H1 (cell line): Measurements from ENCODE around the gene PHRF1. TPM values are rescaled to one million over a fixed set of nuclear protein-coding genes. Genes with fewer than 3 reads are reported as not detected.

Experiments used
- CTCF ChIA-PET: fragments of 300-600 bp; sonication (Branson Sonifier 250); formaldehyde crosslinking; loops from one replicate; lab custom pipeline; 2021; ENCODE audit not compliant: partially characterized antibody; lab: Charles Lee
- POLR2A ChIA-PET: fragments of 300-600 bp; sonication (Branson Sonifier 250); formaldehyde crosslinking; loops from one replicate; lab custom pipeline; 2021; ENCODE audit warnings: inconsistent platforms; ENCODE audit not compliant: partially characterized antibody; lab: Charles Lee
- DNase-seq, 2 experiments: peaks; one replicate each; pipeline versions ENCODE4 v3.0.0 to v3.0.0-alpha.2; 2010 to 2022; ENCODE audit warnings: low spot score in 2 of 2, low read depth in 1 of 2, mixed read lengths in 1 of 2
- FAIRE-seq: peaks from 2 replicates; lab custom pipeline; 2011; peaks lifted over from hg19 to GRCh38; lab: Jason Lieb, UNC
- H2AFZ ChIP-seq: 2 replicates; pipeline ENCODE4 v1.8.1; 2012; ENCODE audit warnings: low read length, inconsistent platforms
- H2AK5ac ChIP-seq: 2 replicates; pipeline ENCODE4 v1.6.1; 2013; ENCODE audit warnings: low read depth, low read length
- H2BK120ac ChIP-seq: replicated peaks from 2 replicates; pipeline ENCODE3; 2013; ENCODE audit warnings: low read depth, low read length, inconsistent platforms
- H2BK12ac ChIP-seq: 2 replicates; pipeline ENCODE4 v1.6.1; 2013; ENCODE audit warnings: low read depth, low read length
- H2BK15ac ChIP-seq: 2 replicates; pipeline ENCODE4 v1.6.1; 2013; ENCODE audit warnings: low read length
- H2BK20ac ChIP-seq: 2 replicates; pipeline ENCODE4 v1.6.1; 2013; ENCODE audit warnings: low read length
- H2BK5ac ChIP-seq: 2 replicates; pipeline ENCODE4 v1.6.1; 2013; ENCODE audit warnings: low read depth, low read length
- H3K14ac ChIP-seq: 2 replicates; pipeline ENCODE4 v1.6.1; 2013; ENCODE audit warnings: inconsistent platforms; ENCODE audit not compliant: insufficient read length
- H3K18ac ChIP-seq: 2 replicates; pipeline ENCODE4 v1.6.1; 2013; ENCODE audit warnings: low read length; ENCODE audit errors: extremely low read depth
- H3K23ac ChIP-seq: 2 replicates; pipeline ENCODE4 v1.6.1; 2013; ENCODE audit warnings: inconsistent platforms; ENCODE audit not compliant: insufficient read length
- H3K23me2 ChIP-seq: 2 replicates; pipeline ENCODE4 v1.6.1; 2013; ENCODE audit warnings: low read depth, low read length
- H3K27ac ChIP-seq: 2 replicates; pipeline ENCODE4 v1.6.1; 2011; ENCODE audit warnings: low read depth, low read length, inconsistent platforms
- H3K27me3 ChIP-seq, 4 experiments: replicated peaks in 1 of 4; 1 replicate in 1 of 4; 2 replicates in 3 of 4; pipeline versions ENCODE4 v1.6.1 to v1.8.1; 2011 to 2013; ENCODE audit warnings: low read length in 3 of 4, mild to moderate bottlenecking in 3 of 4, inconsistent platforms in 2 of 4, mixed read lengths in 2 of 4, moderate library complexity in 1 of 4; ENCODE audit not compliant: control insufficient read depth in 3 of 4, insufficient read depth in 3 of 4; ENCODE audit errors: extremely low read depth in 1 of 4
- H3K36me3 ChIP-seq, 4 experiments: 2 replicates each; pipeline versions ENCODE4 v1.6.1 to v1.8.1; 2011 to 2013; ENCODE audit warnings: mild to moderate bottlenecking in 4 of 4, low read length in 3 of 4, moderate library complexity in 2 of 4, control low read depth in 1 of 4, inconsistent platforms in 1 of 4; ENCODE audit not compliant: insufficient read depth in 4 of 4, control insufficient read depth in 2 of 4
- H3K4ac ChIP-seq: replicated peaks from 2 replicates; pipeline ENCODE3; 2013; ENCODE audit warnings: low read length, low read depth, mixed read lengths, inconsistent platforms; ENCODE audit not compliant: insufficient read length
- H3K4me1 ChIP-seq, 4 experiments: replicated peaks in 1 of 4; 1 replicate in 1 of 4; 2 replicates in 3 of 4; pipeline versions ENCODE4 v1.6.1 to v1.8.1; 2011 to 2013; ENCODE audit warnings: low read length in 3 of 4, inconsistent platforms in 2 of 4, mixed read lengths in 1 of 4; ENCODE audit not compliant: insufficient read depth in 4 of 4, control insufficient read depth in 3 of 4
- H3K4me2 ChIP-seq, 2 experiments: 2 replicates each; pipeline versions ENCODE4 v1.6.1 to v1.8.1; 2011 to 2013; ENCODE audit warnings: low read depth in 2 of 2, low read length in 2 of 2, control low read depth in 1 of 2, inconsistent platforms in 1 of 2, mild to moderate bottlenecking in 1 of 2; ENCODE audit not compliant: insufficient read depth in 1 of 2
- H3K4me3 ChIP-seq, 4 experiments: fragments of 200-600, 300-600 bp in 1 of 4; sonication (generic), shearing (Covaris generic), sonication (Bioruptor Twin) in 1 of 4; 2 replicates each; pipeline versions ENCODE4 v1.5.1 to v1.8.1; 2011 to 2016; ENCODE audit warnings: low read length in 4 of 4, low read depth in 3 of 4, control low read depth in 2 of 4, inconsistent platforms in 2 of 4, mild to moderate bottlenecking in 2 of 4, mixed read lengths in 1 of 4, moderate library complexity in 1 of 4; ENCODE audit not compliant: insufficient read depth in 2 of 4; ENCODE audit errors: extremely low read depth in 1 of 4
- H3K56ac ChIP-seq: replicated peaks from 2 replicates; pipeline ENCODE3; 2013; ENCODE audit warnings: low read depth, mild to moderate bottlenecking, mixed read lengths, low read length, inconsistent platforms; ENCODE audit not compliant: insufficient read length
- H3K79me1 ChIP-seq: 2 replicates; pipeline ENCODE4 v1.6.1; 2013; ENCODE audit warnings: low read depth, low read length, control low read depth
- H3K79me2 ChIP-seq, 2 experiments: 2 replicates each; pipeline versions ENCODE4 v1.6.1 to v1.8.1; 2012 to 2013; ENCODE audit warnings: low read length in 2 of 2, mild to moderate bottlenecking in 2 of 2, inconsistent platforms in 1 of 2; ENCODE audit not compliant: insufficient read depth in 2 of 2, control insufficient read depth in 1 of 2
- H3K9ac ChIP-seq, 4 experiments: replicated peaks in 1 of 4; 1 replicate in 1 of 4; 2 replicates in 3 of 4; pipeline versions ENCODE4 v1.6.1 to v1.8.1; 2011 to 2013; ENCODE audit warnings: low read depth in 3 of 4, low read length in 3 of 4, control low read depth in 2 of 4, mild to moderate bottlenecking in 2 of 4, moderate library complexity in 2 of 4, inconsistent platforms in 1 of 4; ENCODE audit errors: extremely low read depth in 1 of 4
- H3K9me3 ChIP-seq, 2 experiments: 2 replicates each; pipeline versions ENCODE4 v1.6.1 to v1.8.1; 2012 to 2013; ENCODE audit warnings: mild to moderate bottlenecking in 2 of 2, moderate library complexity in 2 of 2, control low read depth in 1 of 2, inconsistent platforms in 1 of 2, low read depth in 1 of 2, low read length in 1 of 2, mixed read lengths in 1 of 2; ENCODE audit not compliant: insufficient read depth in 2 of 2
- H4K20me1 ChIP-seq, 2 experiments: replicated peaks in 1 of 2; 2 replicates each; pipeline versions ENCODE3 to v1.8.1; 2011 to 2013; ENCODE audit warnings: inconsistent platforms in 2 of 2, low read length in 2 of 2, mild to moderate bottlenecking in 1 of 2; ENCODE audit not compliant: insufficient read depth in 2 of 2, control insufficient read depth in 1 of 2
- H4K5ac ChIP-seq: 2 replicates; pipeline ENCODE4 v1.6.1; 2013; ENCODE audit warnings: low read length, low read depth, mixed read lengths, inconsistent platforms; ENCODE audit not compliant: insufficient read length
- H4K8ac ChIP-seq: 2 replicates; pipeline ENCODE4 v1.8.0; 2013; ENCODE audit warnings: mild to moderate bottlenecking, moderate library complexity, low read length, inconsistent platforms; ENCODE audit not compliant: insufficient read depth; ENCODE audit errors: extremely low read depth
- H4K91ac ChIP-seq: replicated peaks from 2 replicates; pipeline ENCODE3; 2013; ENCODE audit warnings: low read length, mixed read lengths, inconsistent platforms; ENCODE audit not compliant: insufficient read length
- ATF2 ChIP-seq: IDR thresholded peaks from 2 replicates; pipeline ENCODE4 v1.6.1; 2012; ENCODE audit warnings: low read length, inconsistent platforms
- CHD1 ChIP-seq: IDR thresholded peaks from 2 replicates; pipeline ENCODE4 v1.6.1; 2012; ENCODE audit warnings: low read depth, low read length, improper control_type of control experiment
- CREB1 ChIP-seq: IDR thresholded peaks from 2 replicates; pipeline ENCODE4 v1.6.1; 2012; ENCODE audit warnings: inconsistent platforms
- EGR1 ChIP-seq: IDR thresholded peaks from 2 replicates; pipeline ENCODE4 v1.6.1; 2011; ENCODE audit warnings: low read depth, low read length, borderline replicate concordance
- EZH2 ChIP-seq: fragments of 200-600 bp; sonication (generic); IDR thresholded peaks from 2 replicates; pipeline ENCODE4 v1.7.1; 2012; ENCODE audit warnings: low read depth, mild to moderate bottlenecking, moderate library complexity, low read length, inconsistent platforms; ENCODE audit not compliant: severe bottlenecking
- KDM5A ChIP-seq: fragments of 200-600 bp; IDR thresholded peaks from 2 replicates; pipeline ENCODE4 v1.7.1; 2012; ENCODE audit warnings: mild to moderate bottlenecking, low read length, inconsistent platforms, mixed read lengths
- POLR2AphosphoS5 ChIP-seq: IDR thresholded peaks from 2 replicates; pipeline ENCODE4 v1.6.1; 2011; ENCODE audit warnings: low read depth, low read length
- SAP30 ChIP-seq: fragments of 300-600 bp; sonication (generic); IDR thresholded peaks from 2 replicates; pipeline ENCODE4 v1.7.1; 2012; ENCODE audit warnings: low read length, moderate library complexity, mild to moderate bottlenecking, inconsistent platforms; ENCODE audit not compliant: insufficient read depth, insufficient replicate concordance
- SIN3A ChIP-seq, 2 experiments: IDR thresholded peaks in 1 of 2; conservative IDR thresholded peaks in 1 of 2; 2 replicates each; pipeline ENCODE4 v1.6.1; 2011 to 2012; ENCODE audit warnings: low read length in 2 of 2, improper control_type of control experiment in 1 of 2, low read depth in 1 of 2, mild to moderate bottlenecking in 1 of 2
- SP1 ChIP-seq: IDR thresholded peaks from 2 replicates; pipeline ENCODE4 v1.6.1; 2011; ENCODE audit warnings: low read depth, low read length
- WGBS, 2 experiments: shearing (Covaris generic) in 1 of 2; methylation state at CpG; one replicate each; pipeline versions ENCODE4 v1.1.6 to v1.1.7; 2013 to 2015; ENCODE audit warnings: low lambda C conversion rate in 2 of 2, mixed read lengths in 2 of 2, inconsistent platforms in 1 of 2, low coverage in 1 of 2, missing lambda C conversion rate in 1 of 2; ENCODE audit not compliant: insufficient replicate concordance in 2 of 2, insufficient coverage in 1 of 2, insufficient read length in 1 of 2; ENCODE audit errors: extremely low coverage in 1 of 2, missing lambda C conversion rate in 1 of 2; 5-methylcytosine and 5-hydroxymethylcytosine counted together
- polyA plus RNA-seq, 7 experiments: library from polyadenylated mRNA; depleted of rRNA in 3 of 7; stranded (reverse) in 5 of 7; unstranded in 2 of 7; fragments of >200 nt in 5 of 7; fragments of 200-250 nt in 2 of 7; gene quantifications; 1 replicate in 5 of 7; 2 replicates in 1 of 7; 4 replicates in 1 of 7; pipeline versions ENCODE4 v1.2.1 to v1.2.3, GENCODE V29; 2011 to 2013; ENCODE audit warnings: missing spikeins in 2 of 7, mixed read lengths in 2 of 7
- total RNA-seq: library from RNA; stranded (reverse); fragmentation: NEBNext Ultra II Directional; extraction: Animal tissue kit (Norgen Biotek cat#: 25700); gene quantifications from 2 replicates; pipeline ENCODE4 v1.2.1, GENCODE V29; 2021

Gene PHRF1
- total and polyA plus RNA-seq, 2 of the 8 experiments (the other 6 are each of a cell fraction or from before 2014, with no cell fraction given): 13.4 to 37.3 TPM

- H3K4me2 ChIP-seq: no peak overlapping the region; a peak in 1 of 4 replicates
- peaks cover 38 to 61% of the 10 kb centered on the region in 2 experiments for H3K79me2 ChIP-seq
- WGBS, 2 experiments: 93% methylated on average over 19 of the region's 20 CpGs; no CpG with 5 or more reads in 1 of the 2 experiments
- peaks cover 25% of the 10 kb centered on the region for H3K79me1 ChIP-seq
- ChIA-PET CTCF (interaction anchor here (0.8 to 1.6 kb wide), 6 partner anchors 9 to 147 kb away, joined by 3 to 6 read pairs (median 3); no protein-coding TSS in a partner anchor), POLR2A (interaction anchor here (0.8 to 0.9 kb wide), 2 partner anchors 9 to 257 kb away, joined by 3 read pairs; no protein-coding TSS in a partner anchor)
- H4K20me1 ChIP-seq: peaks cover 44 to 51% of the 10 kb centered on the region in 2 experiments
- H3K23ac ChIP-seq: no peak overlapping the region
- H3K4me3 ChIP-seq: no peak overlapping the region
- H2BK20ac ChIP-seq: no peak overlapping the region
- peaks cover 12% of the 10 kb centered on the region for H3K23me2 ChIP-seq
- H3K14ac ChIP-seq: no peak overlapping the region
- no peak overlapping the region for H2BK12ac ChIP-seq
- H4K8ac ChIP-seq: no peak overlapping the region
- no peak overlapping the region for H3K18ac ChIP-seq
- H3K4me1 ChIP-seq: peaks cover 4 to 11% (median 6%) of the 10 kb centered on the region in 4 experiments
- no peak for FAIRE-seq
- no peak overlapping the region for H3K56ac ChIP-seq
- no peaks in the 10 kb centered on the region for H3K9me3 ChIP-seq
- H4K5ac ChIP-seq: no peak overlapping the region
- no peak overlapping the region for H2AK5ac ChIP-seq
- peaks cover 1 to 6% (median 4%) of the 10 kb centered on the region in 4 experiments for H3K27me3 ChIP-seq
- no peak overlapping the region for H2BK15ac ChIP-seq
- H4K91ac ChIP-seq: no peak overlapping the region
- no peak overlapping the region; the same call in 1 of the 2 replicates for H2BK5ac ChIP-seq
- H3K4ac ChIP-seq: no peak overlapping the region
- H3K27ac ChIP-seq: 0 out of 2 replicates have a peak overlapping the region, but pooled peaks have one; percentile 10
- peak overlapping the region in 1 of 4 experiments; percentile 9; a peak in 1 of 7 replicates for H3K9ac ChIP-seq
- DNase-seq: no peak
- H2BK120ac ChIP-seq: no peak overlapping the region
- H2AFZ ChIP-seq: no peak overlapping the region
- H3K36me3 ChIP-seq: peaks cover 3 to 19% (median 11%) of the 10 kb centered on the region in 4 experiments; a peak in 6 of 8 replicates
- TF ChIP-seq SP1 (no peak), EZH2 (no peak), ATF2 (no peak), EGR1 (no peak), CREB1 (no peak), SIN3A (conservative IDR thresholded peaks at IDR 0.05 in 1 of 2, IDR thresholded peaks at IDR 0.05 in 1 of 2; ENCODE audit: low read depth in 1 of 2, low read length in 2 of 2) (no peak), CHD1 (no peak), KDM5A (no peak), SAP30 (no peak), POLR2AphosphoS5 (no peak)
Observed at GRCh38 chr11:579830-580601, 3.7 kb downstream of the PHRF1 start.
